Endodermal cell (in vitro differentiated cells): ENCODE measurements around the gene MAPK10. TPM values are rescaled to one million over a fixed set of nuclear protein-coding genes. Genes with fewer than 3 reads are reported as not detected.

Experiments
- DNase-seq: peaks from one replicate; pipeline ENCODE4 v3.0.0-alpha.2; 2017
- H3K27ac ChIP-seq: 2 replicates; pipeline ENCODE4 v1.5.1; 2013; ENCODE audit warnings: mild to moderate bottlenecking, low read depth, low read length, moderate library complexity
- H3K27me3 ChIP-seq: 2 replicates; pipeline ENCODE4 v1.6.1; 2013; ENCODE audit warnings: mild to moderate bottlenecking, low read length, moderate library complexity; ENCODE audit not compliant: insufficient read depth, control insufficient read depth, poor library complexity, severe bottlenecking
- H3K36me3 ChIP-seq: 2 replicates; pipeline ENCODE4 v1.7.0; 2013; ENCODE audit warnings: mild to moderate bottlenecking, low read length, moderate library complexity; ENCODE audit not compliant: control insufficient read depth, insufficient read depth
- H3K4me1 ChIP-seq: one replicate; pipeline ENCODE4 v1.7.0; 2013; ENCODE audit warnings: low read length; ENCODE audit not compliant: control insufficient read depth, insufficient read depth
- H3K4me3 ChIP-seq: 2 replicates; pipeline ENCODE4 v1.5.1; 2013; ENCODE audit warnings: mild to moderate bottlenecking, low read length, moderate library complexity
- H3K9ac ChIP-seq: 2 replicates; pipeline ENCODE4 v1.6.1; 2013; ENCODE audit warnings: mild to moderate bottlenecking, low read length, moderate library complexity; ENCODE audit not compliant: poor library complexity, severe bottlenecking; ENCODE audit errors: extremely low read depth
- H3K9me3 ChIP-seq: 2 replicates; pipeline ENCODE4 v1.6.1; 2013; ENCODE audit warnings: mild to moderate bottlenecking, low read length, moderate library complexity; ENCODE audit not compliant: control insufficient read depth
- H3K27ac Mint-ChIP-seq: 2 replicates; pipeline ENCODE4 v1.8.0; 2020; ENCODE audit warnings: mixed read lengths
- H3K27me3 Mint-ChIP-seq: 2 replicates; pipeline ENCODE4 v1.8.0; 2021; ENCODE audit warnings: mild to moderate bottlenecking, mixed read lengths; ENCODE audit not compliant: insufficient read depth
- H3K36me3 Mint-ChIP-seq: 2 replicates; pipeline ENCODE4 v1.8.0; 2020; ENCODE audit warnings: low read depth, mixed read lengths
- H3K4me1 Mint-ChIP-seq: 2 replicates; pipeline ENCODE4 v1.8.0; 2020; ENCODE audit warnings: mixed read lengths
- H3K4me3 Mint-ChIP-seq: 2 replicates; pipeline ENCODE4 v1.8.0; 2020; ENCODE audit warnings: mild to moderate bottlenecking, moderate library complexity, mixed read lengths
- H3K9me3 Mint-ChIP-seq: 2 replicates; pipeline ENCODE4 v1.8.0; 2020; ENCODE audit warnings: mild to moderate bottlenecking, mixed read lengths
- CTCF ChIP-seq: fragments of 200-600 bp; sonication (generic); conservative IDR thresholded peaks from 2 replicates; pipeline ENCODE4 v1.5.0; 2021; ENCODE audit warnings: antibody characterized with exemption, mild to moderate bottlenecking
- WGBS, 2 experiments: methylation state at CpG; one replicate each; pipeline versions ENCODE4 v1.1.5 to v1.1.7; 2013; ENCODE audit warnings: missing lambda C conversion rate in 2 of 2, mixed read lengths in 1 of 2; ENCODE audit not compliant: insufficient coverage in 1 of 2, insufficient read length in 1 of 2; 5-methylcytosine and 5-hydroxymethylcytosine counted together
- total RNA-seq, 2 donors: library from RNA; stranded (reverse); fragmentation: NEBNext Ultra II Directional in 1 of 2; extraction: Animal tissue kit (Norgen Biotek cat#: 25700) in 1 of 2; gene quantifications; 2 replicates in 1 of 2; 3 replicates in 1 of 2; pipeline ENCODE4 v1.2.1, GENCODE V29; 2021

The MAPK10 gene
- total RNA-seq, 2 donors from 2014 or later: 45.1 to 70.2 TPM

GRCh38 chr4:85961887-85962286, 398.0 kb downstream of the MAPK10 start:
- no peak for DNase-seq
- no peak overlapping the region for H3K9ac ChIP-seq
- WGBS, 2 experiments: 95% methylated on average over 3 of the region's 4 CpGs; no CpG with 5 or more reads in 1 of the 2 experiments
- TF ChIP-seq CTCF: no peak
- Mint-ChIP-seq H3K4me1 (peaks cover 2% of the 10 kb centered on the region), H3K36me3 (peaks cover 20% of the 10 kb centered on the region), H3K27ac (no peak overlapping the region), H3K4me3 (no peak overlapping the region), H3K27me3 (no peaks in the 10 kb centered on the region), H3K9me3 (peaks cover 4% of the 10 kb centered on the region)
- no peaks in the 10 kb centered on the region for H3K27me3 ChIP-seq
- no peak overlapping the region for H3K27ac ChIP-seq
- no peak overlapping the region for H3K4me3 ChIP-seq
- no peaks in the 10 kb centered on the region for H3K9me3 ChIP-seq
- no peaks in the 10 kb centered on the region for H3K4me1 ChIP-seq
- H3K36me3 ChIP-seq: peaks cover 11% of the 10 kb centered on the region

GRCh38 chr4:85956293-85956945, 403.4 kb downstream of the MAPK10 start:
- H3K9me3 Mint-ChIP-seq: peaks cover 16% of the 10 kb centered on the region
- no peak for TF ChIP-seq CTCF
- H3K27me3 Mint-ChIP-seq: no peaks in the 10 kb centered on the region
- Histone ChIP-seq H3K27ac (no peak overlapping the region), H3K27me3 (no peaks in the 10 kb centered on the region), H3K9ac (no peak overlapping the region), H3K9me3 (peaks cover 25% of the 10 kb centered on the region), H3K36me3 (peaks cover 33% of the 10 kb centered on the region), H3K4me1 (no peaks in the 10 kb centered on the region), H3K4me3 (no peak overlapping the region)
- peaks cover 26% of the 10 kb centered on the region for H3K4me1 Mint-ChIP-seq
- H3K4me3 Mint-ChIP-seq: no peak overlapping the region
- DNase-seq: no peak
- H3K27ac Mint-ChIP-seq: no peak overlapping the region
- H3K36me3 Mint-ChIP-seq: peaks cover 45% of the 10 kb centered on the region
- 94 to 96% methylated on average over 14 to 17 of the region's 17 CpGs for WGBS, 2 experiments

- Histone ChIP-seq H3K27ac (no peak overlapping the region), H3K36me3 (peaks cover 33% of the 10 kb centered on the region), H3K27me3 (no peaks in the 10 kb centered on the region), H3K4me1 (no peaks in the 10 kb centered on the region), H3K4me3 (no peak overlapping the region), H3K9me3 (peaks cover 25% of the 10 kb centered on the region), H3K9ac (no peak overlapping the region)
- no peak for DNase-seq
- Mint-ChIP-seq H3K4me1 (peaks cover 26% of the 10 kb centered on the region), H3K4me3 (no peak overlapping the region), H3K9me3 (peaks cover 16% of the 10 kb centered on the region), H3K27me3 (no peaks in the 10 kb centered on the region), H3K36me3 (peaks cover 50% of the 10 kb centered on the region), H3K27ac (no peak overlapping the region)
- TF ChIP-seq CTCF: no peak
Observed at GRCh38 chr4:85955620-85956292, 404.1 kb downstream of the MAPK10 start.
